CD4-positive, alpha-beta T cell treated with Interleukin-10 for 1 hour (primary cell): ENCODE measurements around the gene CPXM2.
A peak's percentile ranks its signal among the peaks of the same experiment; 100 is the strongest.

ENCODE experiments used
- DNase-seq: peaks from one replicate; pipeline ENCODE4 v3.0.0-alpha.2; 2020

CPXM2 gene

GRCh38 chr10:123795196-123795780 is 96.3 kb downstream of the CPXM2 start:
- DNase-seq = no peak

- DNase-seq = no peak
Observed at GRCh38 chr10:123792248-123792978, 99.2 kb downstream of the CPXM2 start.

GRCh38 chr10:123790132-123790885 is 101.3 kb downstream of the CPXM2 start:
- no peak for DNase-seq

- no peak for DNase-seq
Observed at GRCh38 chr10:123788981-123789380, 102.6 kb downstream of the CPXM2 start.

- no peak for DNase-seq
Observed at GRCh38 chr10:123787566-123787965, 104.0 kb downstream of the CPXM2 start.

GRCh38 chr10:123786896-123787295 is 104.7 kb downstream of the CPXM2 start:
- no peak for DNase-seq

- DNase-seq = no peak
Observed at GRCh38 chr10:123786306-123786705, 105.3 kb downstream of the CPXM2 start.

- DNase-seq = no peak
Observed at GRCh38 chr10:123784646-123785045, 107.0 kb downstream of the CPXM2 start.

- DNase-seq = no peak
Observed at GRCh38 chr10:123784216-123784615, 107.4 kb downstream of the CPXM2 start.

- DNase-seq = no peak
Observed at GRCh38 chr10:123783296-123783695, 108.3 kb downstream of the CPXM2 start.

GRCh38 chr10:123782549-123782948 is 109.1 kb downstream of the CPXM2 start:
- DNase-seq = no peak

GRCh38 chr10:123781956-123782500 is 109.6 kb downstream of the CPXM2 start:
- DNase-seq = no peak

GRCh38 chr10:123781324-123781900 is 110.2 kb downstream of the CPXM2 start:
- DNase-seq = no peak

GRCh38 chr10:123778719-123779517 is 112.7 kb downstream of the CPXM2 start:
- no peak for DNase-seq

- DNase-seq = no peak
Observed at GRCh38 chr10:123777881-123778280, 113.7 kb downstream of the CPXM2 start.

GRCh38 chr10:123774132-123774742 is 117.4 kb downstream of the CPXM2 start:
- no peak for DNase-seq

- DNase-seq = peak; percentile 25
Observed at GRCh38 chr10:123772645-123773508, 118.7 kb downstream of the CPXM2 start.

GRCh38 chr10:123771877-123772644 is 119.5 kb downstream of the CPXM2 start:
- DNase-seq = peak; percentile 22

- no peak for DNase-seq
Observed at GRCh38 chr10:123769647-123770046, 122.0 kb downstream of the CPXM2 start.

- DNase-seq = no peak
Observed at GRCh38 chr10:123766761-123767160, 124.8 kb downstream of the CPXM2 start.
